ENCODE results near the gene FOXR2. TPM values are rescaled to one million over a fixed set of nuclear protein-coding genes. Genes with fewer than 3 reads are reported as not detected.

Gene FOXR2, protein sequence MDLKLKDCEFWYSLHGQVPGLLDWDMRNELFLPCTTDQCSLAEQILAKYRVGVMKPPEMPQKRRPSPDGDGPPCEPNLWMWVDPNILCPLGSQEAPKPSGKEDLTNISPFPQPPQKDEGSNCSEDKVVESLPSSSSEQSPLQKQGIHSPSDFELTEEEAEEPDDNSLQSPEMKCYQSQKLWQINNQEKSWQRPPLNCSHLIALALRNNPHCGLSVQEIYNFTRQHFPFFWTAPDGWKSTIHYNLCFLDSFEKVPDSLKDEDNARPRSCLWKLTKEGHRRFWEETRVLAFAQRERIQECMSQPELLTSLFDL
- not detected for polyA plus RNA-seq (2013, experiment 1 of 2)
- polyA plus RNA-seq (2013, experiment 2 of 2), result not detected

DNA sequence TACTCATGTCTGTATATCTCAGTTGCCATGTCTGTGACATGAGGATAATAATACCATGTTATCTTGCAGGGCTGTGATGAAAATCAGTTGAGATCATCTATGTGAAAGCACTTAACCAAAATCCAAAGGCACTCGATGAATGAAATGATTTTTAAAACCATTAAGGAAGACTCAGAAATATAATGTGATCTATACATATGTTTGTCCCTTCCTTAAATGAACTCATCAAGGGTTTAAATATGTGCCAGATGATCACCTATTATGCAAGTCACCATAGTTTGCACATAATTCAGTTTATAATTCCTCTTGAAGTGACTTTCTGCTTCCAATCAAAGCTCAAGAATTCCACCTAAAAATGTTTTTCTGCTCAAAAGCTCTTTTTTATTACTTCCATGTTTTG, at the start of gene FOXR2:
TSS of gene FOXR2 (plus strand) at position 301 of the 400 bp plus-strand sequence. CDS start 312 bp downstream, outside the sequence.
- no CpG with 5 or more reads among the region's 1 CpG for WGBS, 2 donors (ENCODE audit: extremely low coverage in 2 of 2, insufficient read length in 2 of 2, insufficient replicate concordance in 1 of 2)
- peaks cover 0 to 4% of the 10 kb centered on the region in 2 donors for H3K9me3 ChIP-seq (replicated peaks in 1 of 2; ENCODE audit: control insufficient read depth in 2 of 2, insufficient read depth in 1 of 2, low read depth in 1 of 2, low read length in 2 of 2)
- H3K27me3 ChIP-seq (ENCODE audit: control insufficient read depth in 3 of 3, insufficient read depth in 3 of 3, low read depth in 1 of 3, low read length in 3 of 3), result no peaks in the 10 kb centered on the region
- no peak within 1 kb of the TSS for H4K91ac ChIP-seq (ENCODE audit: low read depth, low read length, poor library complexity)
- H2BK120ac ChIP-seq (ENCODE audit: low read depth, low read length), result no peak within 1 kb of the TSS
- H2BK15ac ChIP-seq (ENCODE audit: low read length), result no peak within 1 kb of the TSS
- no peaks in the 10 kb centered on the region for H3K79me1 ChIP-seq (ENCODE audit: low read depth, low read length)
- H3K4me2 ChIP-seq (ENCODE audit: insufficient read depth, low read length, poor library complexity, severe bottlenecking), result no peak within 1 kb of the TSS
- H3K23ac ChIP-seq (ENCODE audit: low read depth, low read length, poor library complexity), result no peak within 1 kb of the TSS
- no peak within 1 kb of the TSS for H3K27ac ChIP-seq (replicated peaks; ENCODE audit: low read length)
- no peaks in the 10 kb centered on the region for H3K4me1 ChIP-seq (ENCODE audit: control insufficient read depth in 2 of 2, insufficient read depth in 1 of 2, low read depth in 1 of 2, low read length in 2 of 2)
- H2BK12ac ChIP-seq (ENCODE audit: low read length), result no peak within 1 kb of the TSS
- no peak for DNase-seq (ENCODE audit: low spot score)
- H3K14ac ChIP-seq (ENCODE audit: low read length), result no peak within 1 kb of the TSS
- H3K18ac ChIP-seq (ENCODE audit: low read length), result no peak within 1 kb of the TSS
- H3K4ac ChIP-seq (ENCODE audit: low read length), result no peak within 1 kb of the TSS
- H3K4me3 ChIP-seq (ENCODE audit: low read length in 2 of 2), result no peak within 1 kb of the TSS
- H2AK5ac ChIP-seq (ENCODE audit: low read depth, low read length), result no peak within 1 kb of the TSS
- no peak within 1 kb of the TSS for H2AFZ ChIP-seq (ENCODE audit: low read length)
- no peak within 1 kb of the TSS for H4K8ac ChIP-seq (ENCODE audit: low read depth, low read length)
- no peak within 1 kb of the TSS for H2BK5ac ChIP-seq (ENCODE audit: low read length)
- H3K36me3 ChIP-seq (replicated peaks in 1 of 2; ENCODE audit: control insufficient read depth in 2 of 2, insufficient read depth in 2 of 2, low read length in 2 of 2), result no peaks in the 10 kb centered on the region
- H3K9ac ChIP-seq (ENCODE audit: low read depth, low read length, poor library complexity), result no peak within 1 kb of the TSS

DNA sequence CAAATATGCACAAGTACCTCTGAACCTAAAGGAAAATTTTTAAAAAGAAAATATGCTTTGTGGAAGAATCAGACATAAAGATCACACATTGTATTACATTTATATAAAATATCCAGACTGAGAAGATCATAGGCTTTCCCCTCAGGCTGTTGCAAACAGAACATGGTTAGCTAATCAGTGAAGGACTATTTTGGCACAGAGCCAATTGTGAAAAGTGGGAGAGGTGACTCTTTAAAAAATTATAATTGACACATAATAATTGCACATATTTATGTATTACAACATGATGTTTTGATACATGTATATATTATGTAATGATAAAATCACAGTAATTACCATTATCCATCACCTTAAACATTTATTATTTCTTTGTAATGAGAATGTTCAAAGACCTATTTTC, 44.1 kb upstream of the FOXR2 start:
- Histone ChIP-seq H3K4me2 (ENCODE audit: insufficient read depth, low read length, poor library complexity, severe bottlenecking) (no peak overlapping the region), H3K9ac (ENCODE audit: low read depth, low read length, poor library complexity) (no peak overlapping the region), H4K91ac (ENCODE audit: low read depth, low read length, poor library complexity) (no peak overlapping the region), H3K4me1 (ENCODE audit: control insufficient read depth in 2 of 2, insufficient read depth in 1 of 2, low read depth in 1 of 2, low read length in 2 of 2) (no peaks in the 10 kb centered on the region), H2AK5ac (ENCODE audit: low read depth, low read length) (no peak overlapping the region), H3K36me3 (replicated peaks in 1 of 2; ENCODE audit: control insufficient read depth in 2 of 2, insufficient read depth in 2 of 2, low read length in 2 of 2) (no peaks in the 10 kb centered on the region), H3K9me3 (replicated peaks in 1 of 2; ENCODE audit: control insufficient read depth in 2 of 2, insufficient read depth in 1 of 2, low read depth in 1 of 2, low read length in 2 of 2) (no peaks in the 10 kb centered on the region), H2BK12ac (ENCODE audit: low read length) (no peak overlapping the region), H4K8ac (ENCODE audit: low read depth, low read length) (no peak overlapping the region), H2BK15ac (ENCODE audit: low read length) (no peak overlapping the region), H3K4ac (ENCODE audit: low read length) (no peak overlapping the region), H3K27ac (replicated peaks; ENCODE audit: low read length) (no peak overlapping the region), H3K4me3 (ENCODE audit: low read length in 2 of 2) (no peak overlapping the region), H2BK5ac (ENCODE audit: low read length) (no peak overlapping the region), H3K23ac (ENCODE audit: low read depth, low read length, poor library complexity) (no peak overlapping the region), H3K18ac (ENCODE audit: low read length) (no peak overlapping the region), H3K14ac (ENCODE audit: low read length) (no peak overlapping the region), H3K27me3 (ENCODE audit: control insufficient read depth in 3 of 3, insufficient read depth in 3 of 3, low read depth in 1 of 3, low read length in 3 of 3) (no peaks in the 10 kb centered on the region), H3K79me1 (ENCODE audit: low read depth, low read length) (no peaks in the 10 kb centered on the region), H2AFZ (ENCODE audit: low read length) (no peak overlapping the region), H2BK120ac (ENCODE audit: low read depth, low read length) (no peak overlapping the region)
- DNase-seq (ENCODE audit: low spot score), result no peak

DNA sequence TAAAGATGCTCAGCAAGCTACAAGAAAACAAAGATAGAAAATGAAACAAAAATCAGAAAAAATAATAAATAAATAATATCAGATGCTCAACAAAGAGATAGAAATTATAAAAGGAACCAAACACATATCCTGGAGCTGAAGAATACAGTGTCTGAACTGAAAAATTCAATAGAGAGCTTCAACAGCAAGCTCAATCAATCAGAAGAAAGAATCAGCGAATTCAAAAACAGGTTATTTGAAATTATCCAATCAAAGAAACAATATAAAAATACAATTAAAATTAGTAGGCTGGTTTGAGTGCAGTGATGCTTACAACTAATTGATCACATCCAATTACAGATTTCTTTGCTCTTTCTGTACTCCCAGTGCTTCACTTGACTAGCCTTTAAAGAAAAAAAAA, 40.8 kb upstream of the FOXR2 start:
- H3K23ac ChIP-seq (ENCODE audit: low read depth, low read length, poor library complexity), result no peak overlapping the region
- no peak overlapping the region for H3K4me2 ChIP-seq (ENCODE audit: insufficient read depth, low read length, poor library complexity, severe bottlenecking)
- H3K4me1 ChIP-seq (ENCODE audit: control insufficient read depth in 2 of 2, insufficient read depth in 1 of 2, low read depth in 1 of 2, low read length in 2 of 2), result no peaks in the 10 kb centered on the region
- H3K27me3 ChIP-seq (ENCODE audit: control insufficient read depth in 3 of 3, insufficient read depth in 3 of 3, low read depth in 1 of 3, low read length in 3 of 3), result no peaks in the 10 kb centered on the region
- H4K91ac ChIP-seq (ENCODE audit: low read depth, low read length, poor library complexity), result no peak overlapping the region
- H3K79me1 ChIP-seq (ENCODE audit: low read depth, low read length), result no peaks in the 10 kb centered on the region
- no CpG with 5 or more reads among the region's 1 CpG for WGBS, 2 donors (ENCODE audit: extremely low coverage in 2 of 2, insufficient read length in 2 of 2, insufficient replicate concordance in 1 of 2)
- no peak overlapping the region for H3K27ac ChIP-seq (replicated peaks; ENCODE audit: low read length)
- no peak for DNase-seq (ENCODE audit: low spot score)
- H3K18ac ChIP-seq (ENCODE audit: low read length), result no peak overlapping the region
- H3K14ac ChIP-seq (ENCODE audit: low read length), result no peak overlapping the region
- H2BK15ac ChIP-seq (ENCODE audit: low read length), result no peak overlapping the region
- H3K9me3 ChIP-seq (replicated peaks in 1 of 2; ENCODE audit: control insufficient read depth in 2 of 2, insufficient read depth in 1 of 2, low read depth in 1 of 2, low read length in 2 of 2), result no peaks in the 10 kb centered on the region
- H2BK5ac ChIP-seq (ENCODE audit: low read length), result no peak overlapping the region
- H3K4me3 ChIP-seq (ENCODE audit: low read length in 2 of 2), result no peak overlapping the region
- H2AFZ ChIP-seq (ENCODE audit: low read length), result no peak overlapping the region
- no peak overlapping the region for H3K4ac ChIP-seq (ENCODE audit: low read length)
- no peaks in the 10 kb centered on the region for H3K36me3 ChIP-seq (replicated peaks in 1 of 2; ENCODE audit: control insufficient read depth in 2 of 2, insufficient read depth in 2 of 2, low read length in 2 of 2)
- no peak overlapping the region for H2BK120ac ChIP-seq (ENCODE audit: low read depth, low read length)
- H3K9ac ChIP-seq (ENCODE audit: low read depth, low read length, poor library complexity), result no peak overlapping the region
- H4K8ac ChIP-seq (ENCODE audit: low read depth, low read length), result no peak overlapping the region
- no peak overlapping the region for H2AK5ac ChIP-seq (ENCODE audit: low read depth, low read length)
- no peak overlapping the region for H2BK12ac ChIP-seq (ENCODE audit: low read length)

DNA sequence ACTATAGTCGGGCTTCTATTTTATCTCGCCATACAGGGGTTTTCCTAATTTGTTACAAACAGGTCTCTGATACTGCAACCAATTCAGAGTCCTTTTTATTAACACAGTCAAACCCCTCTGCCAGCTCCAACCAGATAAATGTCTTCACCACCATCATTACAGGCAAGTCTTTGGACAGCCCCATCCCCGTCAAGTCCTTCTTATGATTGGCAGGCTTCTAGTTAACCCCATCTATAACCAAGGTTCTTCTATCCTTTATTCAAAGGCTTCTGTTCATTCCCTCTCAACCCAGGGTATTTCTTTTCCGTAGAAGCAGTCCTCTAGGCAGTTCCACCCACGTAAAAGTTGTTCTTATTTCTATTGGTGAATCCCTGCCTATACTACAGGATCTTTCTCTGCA, 29.9 kb upstream of the FOXR2 start:
- no CpG with 5 or more reads among the region's 5 CpGs for WGBS, 2 donors (ENCODE audit: extremely low coverage in 2 of 2, insufficient read length in 2 of 2, insufficient replicate concordance in 1 of 2)
- H3K4me1 ChIP-seq (ENCODE audit: control insufficient read depth in 2 of 2, insufficient read depth in 1 of 2, low read depth in 1 of 2, low read length in 2 of 2), result no peaks in the 10 kb centered on the region
- H3K27ac ChIP-seq (replicated peaks; ENCODE audit: low read length), result no peak overlapping the region
- no peak overlapping the region for H2BK120ac ChIP-seq (ENCODE audit: low read depth, low read length)
- no peaks in the 10 kb centered on the region for H3K36me3 ChIP-seq (replicated peaks in 1 of 2; ENCODE audit: control insufficient read depth in 2 of 2, insufficient read depth in 2 of 2, low read length in 2 of 2)
- H3K4ac ChIP-seq (ENCODE audit: low read length), result no peak overlapping the region
- H4K91ac ChIP-seq (ENCODE audit: low read depth, low read length, poor library complexity), result no peak overlapping the region
- H3K14ac ChIP-seq (ENCODE audit: low read length), result no peak overlapping the region
- no peak overlapping the region for H3K18ac ChIP-seq (ENCODE audit: low read length)
- no peaks in the 10 kb centered on the region for H3K27me3 ChIP-seq (ENCODE audit: control insufficient read depth in 3 of 3, insufficient read depth in 3 of 3, low read depth in 1 of 3, low read length in 3 of 3)
- no peak overlapping the region for H2BK5ac ChIP-seq (ENCODE audit: low read length)
- H4K8ac ChIP-seq (ENCODE audit: low read depth, low read length), result no peak overlapping the region
- no peak overlapping the region for H2BK15ac ChIP-seq (ENCODE audit: low read length)
- H2AK5ac ChIP-seq (ENCODE audit: low read depth, low read length), result no peak overlapping the region
- no peak overlapping the region for H3K4me2 ChIP-seq (ENCODE audit: insufficient read depth, low read length, poor library complexity, severe bottlenecking)
- H3K9me3 ChIP-seq (replicated peaks in 1 of 2; ENCODE audit: control insufficient read depth in 2 of 2, insufficient read depth in 1 of 2, low read depth in 1 of 2, low read length in 2 of 2), result no peaks in the 10 kb centered on the region
- no peak overlapping the region for H2AFZ ChIP-seq (ENCODE audit: low read length)
- no peak overlapping the region for H2BK12ac ChIP-seq (ENCODE audit: low read length)
- no peak overlapping the region for H3K23ac ChIP-seq (ENCODE audit: low read depth, low read length, poor library complexity)
- no peak for DNase-seq (ENCODE audit: low spot score)
- no peaks in the 10 kb centered on the region for H3K79me1 ChIP-seq (ENCODE audit: low read depth, low read length)
- H3K4me3 ChIP-seq (ENCODE audit: low read length in 2 of 2), result no peak overlapping the region
- no peak overlapping the region for H3K9ac ChIP-seq (ENCODE audit: low read depth, low read length, poor library complexity)

Data from neuronal stem cell (in vitro differentiated cells).